ENCODE results near the gene JAKMIP1. TPM values are rescaled to one million over a fixed set of nuclear protein-coding genes. Genes with fewer than 3 reads are reported as not detected.

JAKMIP1 gene
- total and polyA plus RNA-seq, 2 of the 13 experiments (the other 11 are each of a cell fraction or from before 2014, with no cell fraction given): not detected

DNA sequence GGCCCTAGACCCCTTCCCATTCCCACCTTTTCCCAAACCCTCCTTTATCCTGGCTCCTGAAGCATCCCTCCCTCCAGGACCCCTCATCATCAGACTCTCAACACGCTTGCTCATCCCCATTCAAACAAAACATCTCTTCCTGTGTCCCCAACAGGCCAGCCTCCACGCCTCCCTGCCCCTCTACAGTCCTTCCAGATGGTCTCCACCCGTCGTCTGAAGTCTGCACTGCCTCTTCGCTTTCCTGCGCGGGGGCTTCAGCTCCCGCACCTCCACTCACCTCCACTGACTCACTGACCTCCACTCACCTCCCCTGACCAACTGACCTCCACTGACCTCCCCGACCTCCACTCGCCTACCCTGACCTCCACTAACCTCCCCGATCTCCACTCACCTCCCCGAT is 39.8 kb downstream of the JAKMIP1 start:
- 36% methylated on average over 12 of the region's 12 CpGs for WGBS (ENCODE audit: low lambda C conversion rate)
- Histone ChIP-seq H3K4me1 (ENCODE audit: insufficient read depth, low read length) (no peaks in the 10 kb centered on the region), H3K36me3 (replicated peaks in 1 of 2; ENCODE audit: control insufficient read depth in 1 of 2, insufficient read depth in 2 of 2, low read length in 2 of 2) (no peaks in the 10 kb centered on the region), H2AFZ (ENCODE audit: low read length) (no peak overlapping the region), H4K20me1 (ENCODE audit: insufficient read depth, low read length) (no peaks in the 10 kb centered on the region), H3K9me3 (ENCODE audit: low read length) (no peaks in the 10 kb centered on the region), H3K27me3 (ENCODE audit: control insufficient read depth in 1 of 2, insufficient read depth in 2 of 2, low read length in 2 of 2) (peaks cover 0 to 19% of the 10 kb centered on the region in 2 experiments; a peak in 1 of 5 replicates), H3K79me2 (ENCODE audit: insufficient read depth, low read length) (no peaks in the 10 kb centered on the region), H3K9ac (ENCODE audit: insufficient read depth, low read depth, low read length) (no peak overlapping the region), H3K27ac (ENCODE audit: extremely low read length, insufficient read depth, low read length) (no peak overlapping the region), H3K4me3 (replicated peaks in 1 of 3; ENCODE audit: insufficient read depth in 1 of 3, low read depth in 2 of 3, low read length in 3 of 3) (no peak overlapping the region), H3K4me2 (ENCODE audit: low read depth, low read length) (no peak overlapping the region)
- in situ Hi-C loops (cut with HindIII; ENCODE audit: extremely low pct_ligation_motif_present, low pct_unique_long_range_greater_than_20kb): no loop called here
- intact Hi-C loops (cut with micrococcal nuclease; ENCODE audit: unreplicated experiment): no loop called here
- no TSS peak for BruUV-seq (replicated peaks)
- ATAC-seq: no peak
- TF ChIP-seq MIER2 (CRISPR knock-in tag; IDR thresholded peaks at IDR 0.05) (no peak), ATF1 (CRISPR knock-in tag; IDR thresholded peaks at IDR 0.05) (no peak), ZNF782 (CRISPR knock-in tag; IDR thresholded peaks at IDR 0.05; ENCODE audit: borderline replicate concordance) (no peak), PHB2 (IDR thresholded peaks at IDR 0.05; ENCODE audit: partially characterized antibody) (no peak), SOX13 (IDR thresholded peaks at IDR 0.05) (no peak), SOX13 (CRISPR knock-in tag; conservative IDR thresholded peaks at IDR 0.05 in 1 of 2, IDR thresholded peaks at IDR 0.05 in 1 of 2) (no peak), ARNTL (CRISPR knock-in tag; IDR thresholded peaks at IDR 0.05) (no peak), ATRX (CRISPR knock-in tag; IDR thresholded peaks at IDR 0.05; ENCODE audit: borderline replicate concordance) (no peak), ZNF101 (CRISPR knock-in tag; IDR thresholded peaks at IDR 0.05; ENCODE audit: borderline replicate concordance, low read depth) (no peak), SETDB1 (CRISPR knock-in tag; IDR thresholded peaks at IDR 0.05; ENCODE audit: borderline replicate concordance) (no peak), ZNF260 (CRISPR knock-in tag; IDR thresholded peaks at IDR 0.05; ENCODE audit: borderline replicate concordance, low read depth) (no peak), PAX8 (CRISPR knock-in tag; IDR thresholded peaks at IDR 0.05; ENCODE audit: borderline replicate concordance) (no peak), NAIF1 (CRISPR knock-in tag; IDR thresholded peaks at IDR 0.05; ENCODE audit: borderline replicate concordance) (no peak), MXI1 (IDR thresholded peaks at IDR 0.05; ENCODE audit: borderline replicate concordance, low read depth, low read length) (no peak)
- TF ChIP-seq, protein P1, sequence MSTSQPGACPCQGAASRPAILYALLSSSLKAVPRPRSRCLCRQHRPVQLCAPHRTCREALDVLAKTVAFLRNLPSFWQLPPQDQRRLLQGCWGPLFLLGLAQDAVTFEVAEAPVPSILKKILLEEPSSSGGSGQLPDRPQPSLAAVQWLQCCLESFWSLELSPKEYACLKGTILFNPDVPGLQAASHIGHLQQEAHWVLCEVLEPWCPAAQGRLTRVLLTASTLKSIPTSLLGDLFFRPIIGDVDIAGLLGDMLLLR (CRISPR knock-in tag; IDR thresholded peaks at IDR 0.05): no peak
- TF ChIP-seq, protein P2, sequence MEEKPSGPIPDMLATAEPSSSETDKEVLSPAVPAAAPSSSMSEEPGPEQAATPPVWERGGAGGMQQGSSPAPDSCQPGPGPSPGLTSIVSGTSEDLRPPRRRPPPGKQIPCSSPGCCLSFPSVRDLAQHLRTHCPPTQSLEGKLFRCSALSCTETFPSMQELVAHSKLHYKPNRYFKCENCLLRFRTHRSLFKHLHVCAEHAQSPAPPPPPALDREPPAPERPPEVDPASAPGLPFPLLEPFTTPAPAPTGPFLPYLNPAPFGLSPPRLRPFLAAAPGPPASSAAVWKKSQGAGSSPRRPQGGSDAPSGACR (CRISPR knock-in tag; IDR thresholded peaks at IDR 0.05): no peak
- TF ChIP-seq, protein P3, sequence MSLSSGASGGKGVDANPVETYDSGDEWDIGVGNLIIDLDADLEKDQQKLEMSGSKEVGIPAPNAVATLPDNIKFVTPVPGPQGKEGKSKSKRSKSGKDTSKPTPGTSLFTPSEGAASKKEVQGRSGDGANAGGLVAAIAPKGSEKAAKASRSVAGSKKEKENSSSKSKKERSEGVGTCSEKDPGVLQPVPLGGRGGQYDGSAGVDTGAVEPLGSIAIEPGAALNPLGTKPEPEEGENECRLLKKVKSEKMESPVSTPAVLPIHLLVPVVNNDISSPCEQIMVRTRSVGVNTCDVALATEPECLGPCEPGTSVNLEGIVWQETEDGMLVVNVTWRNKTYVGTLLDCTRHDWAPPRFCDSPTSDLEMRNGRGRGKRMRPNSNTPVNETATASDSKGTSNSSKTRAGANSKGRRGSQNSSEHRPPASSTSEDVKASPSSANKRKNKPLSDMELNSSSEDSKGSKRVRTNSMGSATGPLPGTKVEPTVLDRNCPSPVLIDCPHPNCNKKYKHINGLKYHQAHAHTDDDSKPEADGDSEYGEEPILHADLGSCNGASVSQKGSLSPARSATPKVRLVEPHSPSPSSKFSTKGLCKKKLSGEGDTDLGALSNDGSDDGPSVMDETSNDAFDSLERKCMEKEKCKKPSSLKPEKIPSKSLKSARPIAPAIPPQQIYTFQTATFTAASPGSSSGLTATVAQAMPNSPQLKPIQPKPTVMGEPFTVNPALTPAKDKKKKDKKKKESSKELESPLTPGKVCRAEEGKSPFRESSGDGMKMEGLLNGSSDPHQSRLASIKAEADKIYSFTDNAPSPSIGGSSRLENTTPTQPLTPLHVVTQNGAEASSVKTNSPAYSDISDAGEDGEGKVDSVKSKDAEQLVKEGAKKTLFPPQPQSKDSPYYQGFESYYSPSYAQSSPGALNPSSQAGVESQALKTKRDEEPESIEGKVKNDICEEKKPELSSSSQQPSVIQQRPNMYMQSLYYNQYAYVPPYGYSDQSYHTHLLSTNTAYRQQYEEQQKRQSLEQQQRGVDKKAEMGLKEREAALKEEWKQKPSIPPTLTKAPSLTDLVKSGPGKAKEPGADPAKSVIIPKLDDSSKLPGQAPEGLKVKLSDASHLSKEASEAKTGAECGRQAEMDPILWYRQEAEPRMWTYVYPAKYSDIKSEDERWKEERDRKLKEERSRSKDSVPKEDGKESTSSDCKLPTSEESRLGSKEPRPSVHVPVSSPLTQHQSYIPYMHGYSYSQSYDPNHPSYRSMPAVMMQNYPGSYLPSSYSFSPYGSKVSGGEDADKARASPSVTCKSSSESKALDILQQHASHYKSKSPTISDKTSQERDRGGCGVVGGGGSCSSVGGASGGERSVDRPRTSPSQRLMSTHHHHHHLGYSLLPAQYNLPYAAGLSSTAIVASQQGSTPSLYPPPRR (CRISPR knock-in tag; IDR thresholded peaks at IDR 0.05; ENCODE audit: borderline replicate concordance): no peak
- no peak for DNase-seq (ENCODE audit: low spot score)
- CTCF ChIA-PET (ENCODE audit: low intra/inter-chr PET ratio, low total read pairs): no interaction called here
- POLR2A ChIA-PET: no interaction called here
- FAIRE-seq: no peak
